HUES6 (cell line): ENCODE measurements around the gene MB21D2.

Experiments
- H3K27ac ChIP-seq: 2 replicates; pipeline ENCODE4 v1.7.0; 2013; ENCODE audit warnings: low read depth, mild to moderate bottlenecking, low read length, inconsistent platforms
- H3K27me3 ChIP-seq: 2 replicates; pipeline ENCODE4 v1.6.1; 2013; ENCODE audit warnings: low read length; ENCODE audit not compliant: control insufficient read depth, insufficient read depth
- H3K36me3 ChIP-seq: 2 replicates; pipeline ENCODE4 v1.6.1; 2013; ENCODE audit warnings: low read length; ENCODE audit not compliant: control insufficient read depth, insufficient read depth
- H3K4me1 ChIP-seq: 2 replicates; pipeline ENCODE4 v1.6.1; 2013; ENCODE audit warnings: low read length; ENCODE audit not compliant: control insufficient read depth, insufficient read depth
- H3K4me3 ChIP-seq: 2 replicates; pipeline ENCODE4 v1.5.1; 2013; ENCODE audit warnings: low read depth, low read length
- H3K9ac ChIP-seq: one replicate; pipeline ENCODE4 v1.6.1; 2013; ENCODE audit warnings: mild to moderate bottlenecking, low read length
- H3K9me3 ChIP-seq: 2 replicates; pipeline ENCODE4 v1.6.1; 2013; ENCODE audit warnings: low read depth, low read length; ENCODE audit not compliant: control insufficient read depth, insufficient read depth

The MB21D2 gene

DNA sequence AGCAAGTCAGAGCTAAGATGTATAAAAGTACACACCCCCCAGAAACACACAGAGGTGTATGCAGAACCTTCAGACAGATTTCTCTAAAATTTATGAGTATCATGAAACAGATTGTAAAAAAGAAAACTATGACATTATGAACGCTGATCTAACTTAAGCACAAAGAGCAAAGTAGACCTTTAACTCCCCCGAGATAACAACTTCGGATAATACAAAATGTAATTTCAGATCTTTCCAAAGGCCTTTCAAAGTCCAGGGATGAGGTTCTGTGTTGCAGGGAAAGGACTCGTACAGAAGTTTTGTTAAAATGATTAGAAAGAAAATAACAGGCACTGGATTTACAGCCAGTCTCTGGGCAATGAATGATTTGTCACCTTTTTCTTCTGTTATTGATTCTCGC lies 97.5 kb downstream of the MB21D2 start:
- no peaks in the 10 kb centered on the region for H3K9me3 ChIP-seq
- H3K27me3 ChIP-seq, result no peaks in the 10 kb centered on the region
- no peak overlapping the region for H3K27ac ChIP-seq
- peaks cover 46% of the 10 kb centered on the region for H3K4me1 ChIP-seq
- H3K4me3 ChIP-seq, result no peak overlapping the region
- H3K9ac ChIP-seq, result no peak overlapping the region
- no peaks in the 10 kb centered on the region for H3K36me3 ChIP-seq

DNA sequence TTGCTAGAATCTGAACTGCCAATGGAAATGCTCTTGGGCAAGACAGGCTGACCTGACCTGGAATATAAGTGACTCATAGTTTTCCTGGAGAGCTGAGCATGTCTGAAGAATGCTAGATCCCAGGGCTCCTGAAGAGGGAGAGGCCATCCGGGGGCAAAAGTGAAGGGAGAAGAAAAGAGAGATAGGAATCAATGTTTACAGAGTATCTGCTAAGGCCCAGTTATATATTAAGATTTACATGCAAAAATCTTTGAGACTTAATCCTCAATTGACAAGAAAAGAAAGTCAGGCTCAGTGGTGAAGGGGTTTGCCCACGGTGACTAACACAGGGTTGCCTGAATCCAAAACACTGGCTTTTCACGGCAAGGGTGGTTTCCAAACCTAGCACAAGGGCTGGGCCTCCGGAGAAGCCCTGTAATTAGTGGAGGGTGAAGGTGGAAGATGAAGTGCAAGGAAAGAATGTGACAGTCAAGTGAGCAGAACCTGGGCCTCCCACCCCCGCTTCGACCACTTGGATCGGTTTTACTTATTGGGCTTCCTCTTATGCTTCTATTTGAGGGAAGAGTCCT lies 98.6 kb downstream of the MB21D2 start:
- Histone ChIP-seq H3K27ac (no peak overlapping the region), H3K9me3 (no peaks in the 10 kb centered on the region), H3K36me3 (no peaks in the 10 kb centered on the region), H3K9ac (no peak overlapping the region), H3K4me1 (peaks cover 46% of the 10 kb centered on the region), H3K27me3 (no peaks in the 10 kb centered on the region), H3K4me3 (no peak overlapping the region)

DNA sequence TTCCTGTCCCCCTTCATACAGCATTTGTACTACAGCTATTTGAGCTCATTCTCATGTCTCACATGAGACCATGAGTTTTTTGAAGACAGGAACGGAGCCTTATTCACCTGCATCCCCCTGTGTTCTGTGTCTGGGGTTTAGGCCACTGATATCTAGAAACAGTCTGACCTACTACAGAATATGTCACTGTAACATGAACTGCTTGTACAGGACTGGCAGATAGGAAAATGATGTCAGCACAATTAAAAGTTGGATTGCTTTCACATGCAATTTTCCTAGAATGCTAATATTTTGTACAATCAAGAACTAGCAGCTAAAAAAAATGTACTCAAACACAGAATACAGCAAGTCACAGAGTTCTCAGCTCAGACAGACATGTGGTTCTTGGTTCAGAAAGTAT lies 99.5 kb downstream of the MB21D2 start:
- Histone ChIP-seq H3K9ac (no peak overlapping the region), H3K27ac (no peak overlapping the region), H3K4me1 (peaks cover 46% of the 10 kb centered on the region), H3K27me3 (no peaks in the 10 kb centered on the region), H3K9me3 (no peaks in the 10 kb centered on the region), H3K4me3 (no peak overlapping the region), H3K36me3 (no peaks in the 10 kb centered on the region)

DNA sequence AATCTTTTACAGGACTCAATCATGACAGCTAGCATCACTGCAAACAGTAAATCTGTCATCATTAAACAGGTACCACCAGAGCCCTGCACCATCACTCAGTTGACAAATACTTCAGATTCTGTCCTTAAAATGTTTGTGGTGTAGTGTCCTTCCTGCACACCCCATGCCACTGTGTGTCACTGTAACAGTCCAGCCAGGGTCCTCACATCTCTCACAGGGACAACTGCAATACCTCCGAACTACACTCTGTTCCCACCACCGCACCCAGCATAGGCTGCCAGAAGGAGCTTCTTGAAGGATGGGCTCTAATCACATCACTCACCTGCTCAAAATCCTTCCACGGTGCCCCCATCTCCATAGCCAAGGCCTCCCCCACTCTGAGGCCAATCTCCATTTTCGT lies 100.2 kb downstream of the MB21D2 start:
- Histone ChIP-seq H3K27me3 (no peaks in the 10 kb centered on the region), H3K9ac (no peak overlapping the region), H3K9me3 (no peaks in the 10 kb centered on the region), H3K4me1 (peaks cover 46% of the 10 kb centered on the region), H3K36me3 (no peaks in the 10 kb centered on the region), H3K27ac (no peak overlapping the region), H3K4me3 (no peak overlapping the region)

DNA sequence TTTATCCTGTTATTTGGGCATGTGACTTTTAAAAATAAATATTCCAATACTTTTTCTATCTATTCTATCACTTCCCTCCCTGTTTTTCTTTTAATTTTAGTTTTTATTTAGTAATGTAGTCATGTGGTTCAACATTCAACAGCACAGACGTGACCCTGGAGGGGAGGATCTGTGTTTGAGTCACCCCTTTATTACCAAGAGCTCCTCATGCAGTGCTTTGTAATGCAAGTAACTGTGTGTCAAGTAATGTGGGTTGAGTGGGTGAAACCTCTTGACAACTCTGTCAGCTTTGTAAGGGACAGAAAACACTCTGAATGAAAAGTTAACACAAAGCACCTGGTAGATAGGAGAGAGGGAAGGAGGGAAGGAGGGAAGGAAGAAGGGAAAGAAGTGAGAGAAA lies 100.6 kb downstream of the MB21D2 start:
- Histone ChIP-seq H3K4me1 (peaks cover 46% of the 10 kb centered on the region), H3K27me3 (no peaks in the 10 kb centered on the region), H3K9me3 (no peaks in the 10 kb centered on the region), H3K27ac (no peak overlapping the region), H3K9ac (no peak overlapping the region), H3K4me3 (no peak overlapping the region), H3K36me3 (no peaks in the 10 kb centered on the region)

DNA sequence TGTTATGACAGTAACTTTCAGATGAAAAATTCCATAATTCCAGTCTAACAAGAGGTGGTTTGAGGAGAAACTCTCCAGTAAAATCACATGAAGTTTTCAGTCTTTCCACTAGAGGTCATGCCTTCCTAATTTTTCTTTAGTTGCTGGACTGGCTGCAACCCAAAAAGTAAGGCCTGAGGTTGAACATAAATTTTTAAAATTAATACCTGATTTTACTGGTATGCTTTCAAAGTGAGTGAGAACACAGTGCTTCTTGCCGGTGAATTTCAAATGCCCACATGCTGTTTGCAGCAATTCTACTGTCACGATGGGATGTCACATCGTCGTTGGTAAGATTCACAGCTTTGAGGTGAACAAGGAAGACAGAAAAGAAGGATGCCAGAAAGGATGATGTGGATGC lies 101.3 kb downstream of the MB21D2 start:
- Histone ChIP-seq H3K36me3 (no peaks in the 10 kb centered on the region), H3K27me3 (no peaks in the 10 kb centered on the region), H3K9me3 (no peaks in the 10 kb centered on the region), H3K4me3 (no peak overlapping the region), H3K27ac (no peak overlapping the region), H3K4me1 (peaks cover 43% of the 10 kb centered on the region), H3K9ac (no peak overlapping the region)

DNA sequence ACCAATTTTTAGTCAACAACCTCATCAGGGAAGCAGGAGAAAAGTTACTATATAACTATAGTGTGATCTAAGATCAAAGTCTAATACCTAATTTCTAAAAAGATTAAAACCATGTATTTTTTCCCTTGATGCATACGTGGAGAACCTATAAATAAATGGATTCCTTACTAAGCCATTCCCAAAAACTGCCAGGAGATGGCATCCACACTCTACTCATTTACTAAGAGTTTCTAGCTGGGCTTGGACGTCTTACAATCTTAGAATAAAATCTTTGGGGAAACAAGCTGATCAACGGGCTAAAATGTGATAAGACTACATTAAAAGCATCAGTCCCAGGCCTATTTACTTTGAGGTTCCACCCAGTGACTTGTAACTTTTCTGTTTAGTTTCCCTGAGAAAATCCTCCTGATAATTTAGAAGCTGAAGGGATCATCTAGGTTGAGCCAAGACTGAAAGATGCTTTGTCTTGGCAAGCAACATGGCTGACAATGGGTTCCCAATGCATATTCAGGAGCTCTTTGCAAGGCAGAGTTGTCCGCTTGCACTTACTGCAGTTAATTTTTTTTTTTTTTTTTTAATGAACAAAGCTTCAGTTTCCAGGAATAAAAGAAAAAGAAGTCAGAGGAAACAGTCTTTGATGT lies 104.8 kb downstream of the MB21D2 start:
- no peaks in the 10 kb centered on the region for H3K9me3 ChIP-seq
- no peak overlapping the region for H3K9ac ChIP-seq
- H3K27me3 ChIP-seq, result no peaks in the 10 kb centered on the region
- no peak overlapping the region for H3K4me3 ChIP-seq
- no peaks in the 10 kb centered on the region for H3K36me3 ChIP-seq
- H3K27ac ChIP-seq, result no peak overlapping the region
- peaks cover 10% of the 10 kb centered on the region; the same call in 1 of the 2 replicates for H3K4me1 ChIP-seq

DNA sequence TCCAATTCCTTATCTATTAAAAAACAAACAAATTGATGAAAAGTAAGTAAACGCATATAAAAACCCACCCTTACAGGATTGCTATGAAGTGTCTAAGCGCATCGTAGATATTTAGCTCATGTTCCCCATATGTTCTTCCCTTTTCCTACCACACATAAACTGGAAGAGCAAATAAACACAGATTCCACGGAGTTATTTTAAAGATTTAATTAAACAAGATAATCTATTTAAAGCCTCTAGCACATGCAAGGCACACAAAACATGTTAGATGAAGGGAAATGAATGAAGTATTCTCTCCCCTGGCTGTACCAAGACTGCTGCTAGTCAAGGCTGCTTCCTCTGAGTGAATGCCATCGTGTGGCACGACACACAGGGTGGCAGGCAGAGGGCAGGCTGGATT lies 111.9 kb downstream of the MB21D2 start:
- Histone ChIP-seq H3K4me1 (no peaks in the 10 kb centered on the region; the same call in 1 of the 2 replicates), H3K36me3 (no peaks in the 10 kb centered on the region), H3K9ac (no peak overlapping the region), H3K27me3 (no peaks in the 10 kb centered on the region), H3K4me3 (no peak overlapping the region), H3K27ac (no peak overlapping the region), H3K9me3 (no peaks in the 10 kb centered on the region)

DNA sequence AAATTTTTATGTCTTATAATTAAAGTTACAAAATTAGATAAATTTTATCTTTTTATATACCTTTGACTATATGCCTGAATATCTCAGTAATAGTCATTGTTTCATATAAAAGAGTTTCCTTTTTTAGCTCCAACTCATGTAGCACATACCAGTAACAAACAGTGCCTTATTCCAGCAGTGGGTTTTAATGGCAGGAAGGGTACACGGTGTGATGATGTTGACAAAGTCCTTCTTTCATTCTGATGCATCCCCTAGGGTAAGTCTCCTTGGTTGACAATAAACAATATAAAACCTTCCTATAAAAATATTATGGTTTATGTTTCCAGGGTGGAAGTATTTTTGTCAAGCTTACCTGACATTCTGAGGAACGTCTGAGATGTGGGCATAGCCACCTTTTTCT lies 113.2 kb downstream of the MB21D2 start:
- Histone ChIP-seq H3K27ac (no peak overlapping the region), H3K9ac (no peak overlapping the region)

DNA sequence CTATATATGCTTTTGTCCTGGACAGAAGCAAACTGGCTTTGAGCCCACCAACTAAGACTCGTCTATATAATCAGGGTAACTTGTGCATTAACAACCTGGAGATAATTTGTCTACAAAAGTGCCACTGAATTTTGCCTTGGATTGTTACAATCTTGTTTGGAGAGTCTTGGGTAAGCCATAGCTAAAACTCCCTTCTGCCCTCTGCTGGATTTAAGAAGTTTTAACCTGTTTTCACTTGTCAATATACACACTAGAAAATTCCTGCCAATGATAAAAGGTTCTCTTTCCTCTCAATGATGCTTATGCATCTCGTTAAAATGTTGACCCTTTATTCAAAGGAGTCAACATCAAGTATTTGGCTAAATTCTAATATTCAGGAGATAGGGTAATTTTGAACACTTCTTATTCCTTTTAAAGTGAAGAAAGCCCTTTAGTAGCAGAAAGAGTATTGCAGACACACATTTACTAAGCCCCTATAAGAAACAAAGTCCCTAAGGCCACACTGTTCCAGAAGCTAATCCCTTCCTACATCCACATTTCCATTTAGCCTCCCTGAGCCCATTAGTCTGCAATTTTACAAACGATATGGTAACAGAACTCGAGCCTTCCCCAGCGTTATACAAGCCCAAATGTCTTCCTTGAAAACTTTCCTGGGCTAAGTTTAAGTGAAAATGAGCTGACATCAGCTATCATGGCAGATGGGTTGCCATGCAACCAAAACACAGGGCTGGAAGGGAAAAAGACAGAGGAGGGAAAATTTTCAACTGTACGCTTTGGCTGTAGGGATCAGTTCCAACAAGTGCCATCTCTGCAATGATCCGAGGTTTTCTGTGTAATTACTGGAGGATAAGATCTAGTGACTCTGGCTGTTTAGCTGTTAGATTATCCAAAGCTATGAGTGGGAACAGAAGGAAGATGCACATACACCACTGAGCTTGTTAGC lies 114.4 kb downstream of the MB21D2 start:
- H3K27ac ChIP-seq, result no peak overlapping the region
- no peak overlapping the region for H3K4me3 ChIP-seq
- no peaks in the 10 kb centered on the region for H3K9me3 ChIP-seq
- no peaks in the 10 kb centered on the region for H3K27me3 ChIP-seq
- peaks cover 14% of the 10 kb centered on the region for H3K36me3 ChIP-seq
- H3K4me1 ChIP-seq, result no peaks in the 10 kb centered on the region; the same call in 1 of the 2 replicates
- no peak overlapping the region for H3K9ac ChIP-seq

More for the DNA sequence above, 113.2 kb downstream of the MB21D2 start:
- no peaks in the 10 kb centered on the region; the same call in 1 of the 2 replicates for H3K4me1 ChIP-seq
- H3K4me3 ChIP-seq, result no peak overlapping the region
- no peaks in the 10 kb centered on the region for H3K9me3 ChIP-seq
- peaks cover 1% of the 10 kb centered on the region; the same call in 1 of the 2 replicates for H3K36me3 ChIP-seq
- H3K27me3 ChIP-seq, result no peaks in the 10 kb centered on the region

DNA sequence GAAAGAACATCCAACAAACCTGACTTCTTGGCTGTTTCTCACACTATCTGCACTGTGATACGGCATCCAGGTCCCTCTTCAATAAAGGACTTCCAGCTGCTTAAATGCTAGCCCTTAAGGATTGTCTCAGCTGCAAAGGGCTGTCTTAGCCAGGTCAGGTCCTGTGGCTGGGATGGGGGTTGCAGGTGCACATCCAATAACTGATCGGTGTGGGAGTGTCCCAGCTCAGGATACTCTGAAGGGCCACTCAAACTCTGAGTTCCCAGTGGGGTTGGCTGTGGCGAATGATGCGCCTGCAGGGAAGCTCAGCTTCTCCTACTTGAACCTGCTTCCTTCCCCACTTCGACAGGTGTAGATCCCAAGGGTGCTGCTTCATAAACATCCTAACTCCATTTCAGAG lies 115.7 kb downstream of the MB21D2 start:
- H3K9me3 ChIP-seq, result no peaks in the 10 kb centered on the region
- no peak overlapping the region for H3K27ac ChIP-seq
- no peaks in the 10 kb centered on the region for H3K27me3 ChIP-seq
- H3K4me1 ChIP-seq, result no peaks in the 10 kb centered on the region; the same call in 1 of the 2 replicates
- no peak overlapping the region for H3K4me3 ChIP-seq
- no peak overlapping the region for H3K9ac ChIP-seq
- H3K36me3 ChIP-seq, result peaks cover 18% of the 10 kb centered on the region
